OCI-LY1 (cell line): Measurements from ENCODE around the gene CXCL14.

ENCODE experiments used
- CTCF ChIP-seq: fragments of 200-600 bp; sonication (generic), shearing (Covaris generic); IDR thresholded peaks from 2 replicates; pipeline ENCODE4 v1.5.1; 2017; ENCODE audit warnings: mild to moderate bottlenecking, antibody characterized with exemption, low read length, moderate library complexity, mixed read lengths
- EZH2 ChIP-seq: fragments of 200-600 bp; sonication (generic), shearing (Covaris generic); IDR thresholded peaks from 2 replicates; pipeline ENCODE4 v1.8.0; 2017; ENCODE audit warnings: borderline replicate concordance, mixed run types, mild to moderate bottlenecking, antibody characterized with exemption, low read length, moderate library complexity, mixed read lengths

- TF ChIP-seq CTCF, result no peak
- TF ChIP-seq EZH2, result no peak
Measured at GRCh38 chr5:135547590-135548254, 31.1 kb downstream of the CXCL14 start.
